Neural crest cell (in vitro differentiated cells): ENCODE results near the gene TCERG1. TPM values are rescaled to one million over a fixed set of nuclear protein-coding genes. Genes with fewer than 3 reads are reported as not detected.

ENCODE experiments used
- DNase-seq: peaks from one replicate; pipeline ENCODE4 v3.0.0; 2021; ENCODE audit warnings: low read depth, mixed read lengths, low spot score
- H3K27ac Mint-ChIP-seq: one replicate; pipeline ENCODE4 v1.8.0; 2021; ENCODE audit warnings: mild to moderate bottlenecking, mixed read lengths; ENCODE audit not compliant: unreplicated experiment
- H3K27me3 Mint-ChIP-seq: 2 replicates; pipeline ENCODE4 v1.8.0; 2021; ENCODE audit warnings: low read depth, mild to moderate bottlenecking, mixed read lengths
- H3K36me3 Mint-ChIP-seq: 2 replicates; pipeline ENCODE4 v1.8.0; 2021; ENCODE audit warnings: low read depth, mild to moderate bottlenecking, mixed read lengths
- H3K4me1 Mint-ChIP-seq: 2 replicates; pipeline ENCODE4 v1.8.0; 2021; ENCODE audit warnings: mixed read lengths
- H3K4me3 Mint-ChIP-seq: one replicate; pipeline ENCODE4 v1.8.0; 2021; ENCODE audit warnings: mild to moderate bottlenecking, mixed read lengths
- H3K9me3 Mint-ChIP-seq: 2 replicates; pipeline ENCODE4 v1.8.0; 2021; ENCODE audit warnings: mixed read lengths
- long read RNA-seq: library from polyadenylated mRNA; unstranded; transcript quantifications from one replicate; pipeline ENCODE4 v2.0.0, GENCODE V29; 2020
- total RNA-seq: library from RNA; stranded (reverse); gene quantifications from 2 replicates; pipeline ENCODE4 v1.2.1, GENCODE V29; 2021
- TF ChIP-seq, protein P1 (sequence below): fragments of 200-600 bp; sonication (generic); conservative IDR thresholded peaks from 2 replicates; pipeline ENCODE4 v1.5.0; 2021; ENCODE audit warnings: antibody characterized with exemption, mild to moderate bottlenecking

Gene TCERG1
- 143 and 152 TPM in 2 replicates for total RNA-seq
- long read RNA-seq, partial matches to known transcripts, result 18 of 26 reads
- long read RNA-seq, other reads (novel, unspliced or antisense), result 6 of 26 reads

DNA sequence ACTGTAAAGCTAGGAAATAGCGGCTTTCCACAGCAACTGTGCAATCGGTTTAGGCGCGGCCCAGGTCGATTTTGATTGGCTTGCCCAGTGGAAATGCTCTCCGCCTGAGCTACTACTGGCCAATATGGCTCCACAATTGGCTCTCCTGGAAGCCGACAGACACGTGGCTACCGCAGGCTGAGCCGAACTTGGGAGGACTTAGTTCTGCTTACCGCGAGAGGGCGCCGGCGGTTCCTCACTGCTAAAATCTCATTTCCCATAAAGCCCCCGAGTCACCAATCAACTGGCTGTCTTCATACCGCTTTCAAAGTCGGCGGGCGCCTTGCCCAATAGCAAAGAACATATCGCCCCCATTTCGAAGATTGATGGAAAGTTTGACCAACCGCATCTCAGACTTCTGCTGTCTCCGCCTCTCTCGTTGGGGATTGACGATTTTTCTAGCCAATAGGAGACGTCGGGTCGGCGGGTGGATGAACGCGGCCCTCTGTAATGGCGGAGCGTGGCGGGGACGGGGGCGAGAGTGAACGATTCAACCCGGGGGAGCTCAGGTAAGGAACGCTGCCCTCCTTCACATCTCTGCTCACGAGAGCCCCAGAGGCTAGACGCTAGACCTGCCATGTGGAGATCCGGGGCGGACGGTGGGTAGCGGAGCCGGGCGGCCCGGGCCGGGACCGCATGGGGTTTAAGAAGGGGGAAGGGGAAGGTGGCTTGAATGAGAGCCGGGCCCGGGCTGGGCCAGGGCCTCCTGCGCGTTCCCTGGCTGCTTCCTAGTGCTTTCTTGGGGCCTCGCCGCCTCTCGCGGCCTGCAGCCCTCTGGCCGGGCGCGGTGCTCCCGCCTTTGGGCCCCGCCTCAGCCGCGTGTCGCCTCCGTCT, at the start of gene TCERG1:
Gene TCERG1, plus strand, starts transcription at position 473 of the 873 bp plus-strand sequence. Its CDS starts 17 bp downstream, at position 490.
- peaks cover 4% of the 10 kb centered on the region for H3K9me3 Mint-ChIP-seq
- peak within 1 kb of the TSS; percentile 98 for H3K4me3 Mint-ChIP-seq
- peaks cover 16% of the 10 kb centered on the region for H3K27me3 Mint-ChIP-seq
- H3K27ac Mint-ChIP-seq, result peak within 1 kb of the TSS; percentile 100
- peaks cover 3% of the 10 kb centered on the region for H3K36me3 Mint-ChIP-seq
- DNase-seq, result peak; percentile 98
- TF ChIP-seq, protein P1, sequence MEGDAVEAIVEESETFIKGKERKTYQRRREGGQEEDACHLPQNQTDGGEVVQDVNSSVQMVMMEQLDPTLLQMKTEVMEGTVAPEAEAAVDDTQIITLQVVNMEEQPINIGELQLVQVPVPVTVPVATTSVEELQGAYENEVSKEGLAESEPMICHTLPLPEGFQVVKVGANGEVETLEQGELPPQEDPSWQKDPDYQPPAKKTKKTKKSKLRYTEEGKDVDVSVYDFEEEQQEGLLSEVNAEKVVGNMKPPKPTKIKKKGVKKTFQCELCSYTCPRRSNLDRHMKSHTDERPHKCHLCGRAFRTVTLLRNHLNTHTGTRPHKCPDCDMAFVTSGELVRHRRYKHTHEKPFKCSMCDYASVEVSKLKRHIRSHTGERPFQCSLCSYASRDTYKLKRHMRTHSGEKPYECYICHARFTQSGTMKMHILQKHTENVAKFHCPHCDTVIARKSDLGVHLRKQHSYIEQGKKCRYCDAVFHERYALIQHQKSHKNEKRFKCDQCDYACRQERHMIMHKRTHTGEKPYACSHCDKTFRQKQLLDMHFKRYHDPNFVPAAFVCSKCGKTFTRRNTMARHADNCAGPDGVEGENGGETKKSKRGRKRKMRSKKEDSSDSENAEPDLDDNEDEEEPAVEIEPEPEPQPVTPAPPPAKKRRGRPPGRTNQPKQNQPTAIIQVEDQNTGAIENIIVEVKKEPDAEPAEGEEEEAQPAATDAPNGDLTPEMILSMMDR, result peak; percentile 79
- peaks cover 33% of the 10 kb centered on the region for H3K4me1 Mint-ChIP-seq

DNA sequence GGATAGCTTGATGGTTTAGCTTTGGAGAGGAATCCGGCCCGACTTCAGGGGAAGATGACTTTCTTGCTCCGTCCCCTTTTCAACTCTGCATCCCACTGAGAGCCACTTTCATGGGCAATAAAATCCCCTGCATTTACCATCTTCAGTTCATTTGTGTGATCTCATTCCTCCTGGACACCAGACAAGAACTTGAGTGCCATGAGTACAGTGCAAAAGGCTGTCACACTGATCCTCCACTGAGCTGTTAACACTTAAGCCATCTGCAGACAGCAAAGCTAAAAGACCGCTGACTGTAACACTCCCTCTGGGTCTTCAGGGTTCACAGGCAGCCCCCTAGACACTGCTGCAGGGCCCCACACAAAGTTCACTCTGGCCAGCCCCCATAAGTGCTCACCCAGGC, 48.3 kb upstream of the TCERG1 start:
- peaks cover 52% of the 10 kb centered on the region for H3K27me3 Mint-ChIP-seq

DNA sequence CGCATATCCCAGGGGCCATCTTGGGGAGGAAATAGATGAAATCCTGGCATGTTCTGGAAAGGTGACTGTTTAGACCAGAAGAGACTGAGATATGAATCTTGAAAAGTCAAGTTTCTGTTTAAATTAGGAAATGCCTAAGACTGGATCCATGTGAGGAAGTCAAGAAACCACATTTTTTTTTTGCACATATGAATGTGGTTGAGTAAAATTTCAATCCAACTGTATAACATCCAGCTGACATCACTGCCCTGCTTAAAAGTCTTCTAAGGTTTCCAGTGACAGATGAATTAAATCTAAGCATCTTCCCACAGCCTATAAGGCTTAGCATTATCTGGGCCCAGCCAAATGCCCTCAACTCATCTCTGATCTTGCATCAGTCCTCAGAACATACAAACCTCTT, 47.7 kb upstream of the TCERG1 start:
- Mint-ChIP-seq H3K27me3 (peaks cover 52% of the 10 kb centered on the region), H3K4me3 (no peak overlapping the region)

More for the DNA sequence above, 48.3 kb upstream of the TCERG1 start:
- no peaks in the 10 kb centered on the region for H3K36me3 Mint-ChIP-seq
- H3K27ac Mint-ChIP-seq, result no peak overlapping the region
- TF ChIP-seq, protein P1, result no peak
- no peaks in the 10 kb centered on the region for H3K9me3 Mint-ChIP-seq
- DNase-seq, result no peak
- H3K4me3 Mint-ChIP-seq, result no peak overlapping the region
- no peaks in the 10 kb centered on the region for H3K4me1 Mint-ChIP-seq

DNA sequence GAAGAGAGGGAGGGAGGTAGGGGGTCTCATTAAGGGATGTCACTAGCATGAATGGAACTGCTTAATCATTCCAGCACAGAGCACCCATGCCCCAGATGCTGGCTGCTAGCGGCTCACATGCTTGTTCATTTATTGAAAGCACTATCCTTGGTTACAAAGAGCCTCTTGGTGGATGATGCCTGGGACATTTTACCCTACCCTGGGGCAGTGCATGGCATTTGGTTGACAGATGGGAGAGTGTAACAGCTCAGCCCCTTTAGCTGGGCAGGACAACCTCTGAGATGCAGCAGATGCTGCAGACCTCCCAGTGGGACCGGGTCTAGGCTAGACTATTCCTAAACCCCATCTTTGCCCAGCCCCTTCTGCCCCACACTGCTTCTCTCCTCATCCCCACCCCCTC, 46.9 kb upstream of the TCERG1 start:
- TF ChIP-seq, protein P1, result no peak
- H3K27me3 Mint-ChIP-seq, result peaks cover 48% of the 10 kb centered on the region
- H3K27ac Mint-ChIP-seq, result no peak overlapping the region
- H3K9me3 Mint-ChIP-seq, result no peaks in the 10 kb centered on the region
- no peak for DNase-seq
- H3K4me1 Mint-ChIP-seq, result no peaks in the 10 kb centered on the region
- H3K36me3 Mint-ChIP-seq, result no peaks in the 10 kb centered on the region
- no peak overlapping the region for H3K4me3 Mint-ChIP-seq

More for the DNA sequence above, 47.7 kb upstream of the TCERG1 start:
- no peaks in the 10 kb centered on the region for H3K36me3 Mint-ChIP-seq
- no peaks in the 10 kb centered on the region for H3K9me3 Mint-ChIP-seq
- H3K27ac Mint-ChIP-seq, result no peak overlapping the region
- DNase-seq, result no peak
- TF ChIP-seq, protein P1, result no peak
- no peaks in the 10 kb centered on the region for H3K4me1 Mint-ChIP-seq

DNA sequence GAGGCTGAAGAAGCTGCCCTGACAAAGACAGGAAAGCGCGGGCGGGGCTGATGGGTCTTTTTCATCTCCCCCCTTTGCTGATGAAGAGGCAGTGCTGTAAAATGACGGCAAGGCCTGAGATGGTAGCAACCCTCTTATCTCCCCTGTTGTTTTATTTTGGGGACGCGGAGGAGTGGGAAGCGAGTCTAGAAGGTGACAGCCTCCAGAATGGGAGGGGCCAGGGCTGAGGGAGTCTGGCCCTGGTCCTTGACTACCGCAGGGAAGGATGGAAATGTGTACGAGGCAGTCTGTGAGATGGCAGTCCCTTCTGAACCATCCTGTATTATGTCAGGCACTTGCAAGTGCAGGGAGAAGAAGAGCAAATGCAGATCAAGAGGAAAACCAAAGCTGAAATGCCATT, 46.1 kb upstream of the TCERG1 start:
- peaks cover 48% of the 10 kb centered on the region for H3K27me3 Mint-ChIP-seq
- H3K9me3 Mint-ChIP-seq, result no peaks in the 10 kb centered on the region

More for the DNA sequence above, 46.1 kb upstream of the TCERG1 start:
- Mint-ChIP-seq H3K4me3 (no peak overlapping the region), H3K27ac (no peak overlapping the region), H3K36me3 (no peaks in the 10 kb centered on the region), H3K4me1 (no peaks in the 10 kb centered on the region)
- DNase-seq, result no peak
- TF ChIP-seq, protein P1, result no peak
